H1 (cell line): ENCODE results near the gene HIVEP2. TPM values are rescaled to one million over a fixed set of nuclear protein-coding genes. Genes with fewer than 3 reads are reported as not detected.

Source experiments
- ASH2L ChIP-seq: fragments of 200-600, 300-600 bp; sonication (generic); IDR thresholded peaks from one replicate; pipeline ENCODE4 v1.7.1; 2017; ENCODE audit warnings: low read length
- CTBP2 ChIP-seq: IDR thresholded peaks from 2 replicates; pipeline ENCODE4 v1.7.0; 2011; ENCODE audit warnings: borderline replicate concordance, mild to moderate bottlenecking, moderate library complexity, mixed read lengths, low read length; ENCODE audit not compliant: insufficient read depth, insufficient read length
- EZH2 ChIP-seq: fragments of 200-600 bp; sonication (generic); IDR thresholded peaks from 2 replicates; pipeline ENCODE4 v1.7.1; 2012; ENCODE audit warnings: low read depth, mild to moderate bottlenecking, moderate library complexity, low read length, inconsistent platforms; ENCODE audit not compliant: severe bottlenecking
- GTF2F1 ChIP-seq: IDR thresholded peaks from 2 replicates; pipeline ENCODE4 v1.6.1; 2012; ENCODE audit warnings: low read depth, low read length, improper control_type of control experiment, borderline replicate concordance
- KDM1A ChIP-seq: fragments of 200-600, 300-600 bp; sonication (generic); IDR thresholded peaks from 2 replicates; pipeline ENCODE4 v1.7.1; 2016; ENCODE audit warnings: mild to moderate bottlenecking, low read length, borderline replicate concordance
- KDM4A ChIP-seq: IDR thresholded peaks from one replicate; pipeline ENCODE4 v1.7.1; 2012; ENCODE audit warnings: low read depth, mild to moderate bottlenecking, moderate library complexity, low read length, inconsistent platforms; ENCODE audit not compliant: severe bottlenecking
- POLR2A ChIP-seq, 2 experiments: IDR thresholded peaks; 1 replicate in 1 of 2; 2 replicates in 1 of 2; pipeline ENCODE4 v1.6.1; 2011; ENCODE audit warnings: low read depth in 2 of 2, low read length in 2 of 2, mild to moderate bottlenecking in 2 of 2; ENCODE audit errors: control extremely low read depth in 1 of 2
- TAF7 ChIP-seq: optimal IDR thresholded peaks from 2 replicates; pipeline ENCODE3; 2011; ENCODE audit warnings: low read depth, mild to moderate bottlenecking, inconsistent platforms, low read length, moderate library complexity, borderline replicate concordance
- YY1 ChIP-seq: IDR thresholded peaks from 2 replicates; pipeline ENCODE4 v1.6.1; 2011; ENCODE audit warnings: low read depth, mild to moderate bottlenecking, low read length
- polyA plus RNA-seq, 7 experiments: library from polyadenylated mRNA; depleted of rRNA in 3 of 7; stranded (reverse) in 5 of 7; unstranded in 2 of 7; fragments of >200 nt in 5 of 7; fragments of 200-250 nt in 2 of 7; gene quantifications; 1 replicate in 5 of 7; 2 replicates in 1 of 7; 4 replicates in 1 of 7; pipeline versions ENCODE4 v1.2.1 to v1.2.3, GENCODE V29; 2011 to 2013; ENCODE audit warnings: missing spikeins in 2 of 7, mixed read lengths in 2 of 7
- total RNA-seq: library from RNA; stranded (reverse); fragmentation: NEBNext Ultra II Directional; extraction: Animal tissue kit (Norgen Biotek cat#: 25700); gene quantifications from 2 replicates; pipeline ENCODE4 v1.2.1, GENCODE V29; 2021

HIVEP2 gene
- total and polyA plus RNA-seq, 2 of the 8 experiments (the other 6 are each of a cell fraction or from before 2014, with no cell fraction given) = 2.2 to 6.1 TPM

DNA sequence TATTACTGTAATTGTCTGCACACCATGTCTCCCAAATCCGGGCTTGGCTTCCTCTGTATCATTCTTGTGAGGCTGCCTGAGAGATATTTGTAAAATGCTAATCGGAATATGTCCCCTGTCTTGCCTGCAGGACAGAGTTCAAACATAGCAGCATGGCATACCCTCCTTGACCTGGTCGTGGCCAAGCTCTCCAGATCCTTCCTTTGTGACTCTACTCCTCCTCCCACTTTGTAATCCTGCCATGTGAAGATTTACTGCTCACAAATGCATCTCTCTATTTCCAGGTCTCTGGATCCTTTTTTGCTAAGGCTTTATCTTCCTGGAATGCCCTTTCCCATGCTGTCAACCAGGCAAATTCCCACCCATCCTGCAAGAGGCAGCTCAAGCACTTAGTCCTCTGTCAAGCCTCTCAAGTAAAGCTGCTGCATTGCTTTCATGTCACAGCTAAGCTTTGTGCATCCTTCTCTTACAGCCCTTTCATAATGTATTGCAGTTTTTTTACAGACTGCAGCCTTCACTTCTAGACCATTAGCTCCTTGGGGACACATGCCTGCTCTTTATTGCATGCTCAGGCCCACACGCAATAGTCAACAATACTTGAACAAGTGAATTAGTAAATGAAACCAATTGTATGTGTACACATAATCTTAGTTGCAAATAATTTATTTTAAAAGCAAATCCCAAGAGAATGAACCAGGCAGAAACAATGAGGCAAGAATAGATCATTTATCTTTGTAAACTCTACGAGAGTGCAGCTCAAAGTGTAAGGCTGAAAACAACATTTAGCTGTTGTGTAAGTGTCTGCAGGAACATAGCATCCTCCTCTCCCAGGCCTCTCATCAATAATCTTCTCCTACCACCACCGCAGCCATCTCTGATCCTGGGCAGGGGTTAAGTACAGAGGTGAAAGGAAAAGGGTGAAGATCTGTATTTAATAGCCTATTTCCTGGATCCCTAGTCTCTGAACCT is 45.8 kb downstream of the HIVEP2 start (continued):
- TF ChIP-seq CTBP2 (no peak), YY1 (no peak), EZH2 (no peak), TAF7 (no peak), KDM1A (no peak), POLR2A (IDR thresholded peaks at IDR 0.05; ENCODE audit: control extremely low read depth in 1 of 2, low read depth in 2 of 2, low read length in 2 of 2) (no peak), KDM4A (no peak), GTF2F1 (no peak), ASH2L (no peak)
